ENCODE measurements around the gene ATN1. TPM values are rescaled to one million over a fixed set of nuclear protein-coding genes. Genes with fewer than 3 reads are reported as not detected.

Gene ATN1
- total RNA-seq, 4 donors from 2014 or later = 41.3 to 136 (median 71.6) TPM

DNA sequence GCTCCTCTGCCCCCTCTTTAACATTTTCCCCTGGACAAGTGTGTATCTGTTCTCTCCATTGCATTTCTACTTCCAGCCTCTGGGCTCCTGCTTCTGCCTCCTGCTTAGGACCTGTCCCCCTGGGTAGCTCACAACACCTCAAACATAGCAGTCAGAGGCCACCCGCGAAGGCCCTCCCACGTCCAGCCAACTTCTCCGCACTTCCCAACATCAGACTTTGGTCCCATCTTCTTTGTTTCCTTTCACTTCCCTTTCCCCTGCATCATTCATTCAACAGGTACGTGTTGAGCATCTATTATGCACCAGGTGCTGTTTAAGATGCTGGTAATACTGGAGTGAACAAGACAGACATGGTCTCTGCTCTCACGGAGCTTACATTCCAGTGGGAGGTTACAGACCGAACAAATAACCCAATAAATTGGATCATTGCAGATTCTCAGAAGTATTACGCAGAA is 19.2 kb downstream of the ATN1 start:
- TF ChIP-seq, protein P1, sequence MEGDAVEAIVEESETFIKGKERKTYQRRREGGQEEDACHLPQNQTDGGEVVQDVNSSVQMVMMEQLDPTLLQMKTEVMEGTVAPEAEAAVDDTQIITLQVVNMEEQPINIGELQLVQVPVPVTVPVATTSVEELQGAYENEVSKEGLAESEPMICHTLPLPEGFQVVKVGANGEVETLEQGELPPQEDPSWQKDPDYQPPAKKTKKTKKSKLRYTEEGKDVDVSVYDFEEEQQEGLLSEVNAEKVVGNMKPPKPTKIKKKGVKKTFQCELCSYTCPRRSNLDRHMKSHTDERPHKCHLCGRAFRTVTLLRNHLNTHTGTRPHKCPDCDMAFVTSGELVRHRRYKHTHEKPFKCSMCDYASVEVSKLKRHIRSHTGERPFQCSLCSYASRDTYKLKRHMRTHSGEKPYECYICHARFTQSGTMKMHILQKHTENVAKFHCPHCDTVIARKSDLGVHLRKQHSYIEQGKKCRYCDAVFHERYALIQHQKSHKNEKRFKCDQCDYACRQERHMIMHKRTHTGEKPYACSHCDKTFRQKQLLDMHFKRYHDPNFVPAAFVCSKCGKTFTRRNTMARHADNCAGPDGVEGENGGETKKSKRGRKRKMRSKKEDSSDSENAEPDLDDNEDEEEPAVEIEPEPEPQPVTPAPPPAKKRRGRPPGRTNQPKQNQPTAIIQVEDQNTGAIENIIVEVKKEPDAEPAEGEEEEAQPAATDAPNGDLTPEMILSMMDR (IDR thresholded peaks at IDR 0.05; ENCODE audit: low read depth) = no peak

DNA sequence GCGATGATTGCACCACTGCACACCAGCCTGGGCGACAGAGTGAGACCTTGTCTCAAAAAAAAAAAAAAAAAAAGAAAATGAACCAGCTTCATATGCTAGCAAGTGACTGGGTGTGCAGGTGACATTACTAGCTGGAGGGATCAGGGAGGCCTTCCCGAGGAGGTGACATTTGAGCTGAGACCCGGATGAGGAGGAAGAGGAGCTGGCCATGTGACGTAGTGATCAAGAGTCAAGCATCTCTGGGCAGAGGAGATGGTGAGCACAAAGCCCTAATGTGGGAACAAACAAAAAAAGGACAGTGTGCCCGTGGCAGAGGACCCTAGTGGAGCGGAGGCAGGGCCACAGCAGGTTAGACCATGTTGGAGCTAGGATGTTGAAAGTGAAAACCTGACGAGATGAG is 19.9 kb downstream of the ATN1 start:
- TF ChIP-seq, protein P1 (IDR thresholded peaks at IDR 0.05; ENCODE audit: low read depth) = no peak

DNA sequence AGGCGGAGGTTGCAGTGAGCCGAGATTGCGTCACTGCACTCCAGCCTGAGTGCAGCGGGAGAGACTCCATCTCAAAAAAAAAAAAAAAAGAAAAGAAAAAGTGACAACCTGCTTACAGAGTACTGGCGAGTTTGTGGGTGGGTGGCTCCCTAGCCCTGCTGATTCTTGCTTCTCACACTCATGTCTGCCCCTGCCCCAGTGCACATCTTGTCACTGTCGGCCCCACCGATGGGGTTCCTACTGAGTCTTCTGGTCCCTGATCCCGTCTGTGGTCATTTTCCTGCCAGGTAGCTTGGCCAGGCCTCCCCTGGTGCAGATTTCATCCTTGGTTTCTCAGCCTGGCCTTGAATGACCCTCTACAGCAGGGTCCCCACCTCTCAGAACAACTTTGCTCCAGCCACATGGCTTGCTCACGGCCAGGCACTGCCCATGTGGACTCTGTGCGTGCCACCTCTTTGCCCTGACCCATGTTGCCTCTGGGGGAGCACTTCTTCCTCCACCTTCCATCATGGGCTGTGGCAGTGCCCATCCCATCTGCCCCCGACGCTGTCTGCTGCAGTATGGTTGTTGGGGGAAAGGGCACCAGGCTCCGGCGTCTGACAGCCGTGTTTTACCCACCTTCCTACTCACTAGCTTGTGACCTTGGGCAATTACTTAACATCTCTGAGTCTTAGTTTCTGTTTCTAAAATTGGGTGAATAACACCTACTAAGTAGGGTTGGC is 21.3 kb downstream of the ATN1 start:
- TF ChIP-seq, protein P1 (IDR thresholded peaks at IDR 0.05; ENCODE audit: low read depth) = no peak

GRCh38 chr12:6950401-6950801 is 22.6 kb downstream of the ATN1 start:
- TF ChIP-seq, protein P1 (IDR thresholded peaks at IDR 0.05; ENCODE audit: low read depth) = no peak

DNA sequence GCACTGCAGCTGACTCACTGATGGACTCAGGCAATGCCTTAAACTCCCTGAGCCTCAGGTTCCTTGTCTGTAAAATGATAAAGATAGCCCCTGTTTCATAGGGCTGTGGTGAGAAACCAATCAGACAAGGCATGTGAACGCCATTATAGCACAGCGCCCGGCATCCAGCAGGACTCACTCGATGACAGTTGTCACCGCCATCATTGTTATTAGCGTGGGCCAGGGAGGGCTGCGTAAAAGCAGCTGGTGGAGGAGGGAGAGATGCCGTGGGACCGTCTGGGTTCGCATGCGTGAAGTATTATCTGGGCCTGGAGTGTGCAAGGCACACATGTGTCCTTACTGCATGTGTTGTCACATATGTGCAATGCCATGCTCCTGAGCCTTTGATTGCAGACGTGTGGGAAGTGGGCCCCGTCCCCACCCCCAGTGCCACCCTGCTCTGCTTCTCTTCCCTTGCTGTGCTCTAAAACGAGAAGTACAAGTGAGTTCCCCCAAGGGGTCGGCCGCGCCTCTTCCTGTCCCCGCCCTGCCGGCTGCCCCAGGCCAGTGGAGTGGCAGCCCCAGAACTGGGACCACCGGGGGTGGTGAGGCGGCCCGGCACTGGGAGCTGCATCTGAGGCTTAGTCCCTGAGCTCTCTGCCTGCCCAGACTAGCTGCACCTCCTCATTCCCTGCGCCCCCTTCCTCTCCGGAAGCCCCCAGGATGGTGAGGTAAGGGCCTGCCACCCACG is 23.2 kb downstream of the ATN1 start, which contains the start of gene PTPN6:
Gene PTPN6 (plus strand): TSS at position 546 of the 730 bp plus-strand sequence. CDS start 157 bp downstream, at position 703.
- TF ChIP-seq, protein P1 (IDR thresholded peaks at IDR 0.05; ENCODE audit: low read depth) = no peak

- TF ChIP-seq, protein P1 (IDR thresholded peaks at IDR 0.05; ENCODE audit: low read depth) = no peak
These were observed 23.9 kb downstream of the ATN1 start for GRCh38 chr12:6951551-6952120.

All from subcutaneous adipose tissue (tissue), 4 donors.